ENCODE results near the gene PDE3B.
"Not testable (repeated sequence)": the region's sequence is repeated elsewhere in the genome, so short reads cannot be mapped to it uniquely, and the experiment has no call there.

The PDE3B gene

GRCh38 chr11:14643697-14644225 lies at the start of gene PDE3B:
Gene PDE3B, plus strand, starts transcription at chr11:14643804. Its CDS starts 272 bp downstream, at chr11:14644076.
- peak; percentile 64 to 71 for DNase-seq

DNA sequence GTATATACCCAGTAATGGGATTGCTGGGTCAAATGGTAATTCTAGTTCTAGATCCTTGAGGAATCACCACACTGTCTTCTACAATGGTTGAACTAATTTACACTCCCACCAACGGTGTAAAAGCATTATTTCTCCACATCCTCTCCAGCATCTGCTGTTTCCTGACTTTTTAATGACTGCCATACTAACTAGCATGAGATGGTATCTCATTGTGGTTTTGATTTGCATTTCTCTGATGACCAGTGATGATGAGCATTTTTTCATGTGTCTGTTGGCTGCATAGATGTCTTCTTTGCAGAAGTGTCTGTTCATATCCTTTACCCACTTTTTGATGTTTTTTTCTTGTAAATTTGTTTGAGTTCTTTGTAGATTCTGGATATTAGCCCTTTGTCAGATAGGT lies 48.3 kb upstream of the PDE3B start:
- DNase-seq = not testable (repeated sequence)

DNA sequence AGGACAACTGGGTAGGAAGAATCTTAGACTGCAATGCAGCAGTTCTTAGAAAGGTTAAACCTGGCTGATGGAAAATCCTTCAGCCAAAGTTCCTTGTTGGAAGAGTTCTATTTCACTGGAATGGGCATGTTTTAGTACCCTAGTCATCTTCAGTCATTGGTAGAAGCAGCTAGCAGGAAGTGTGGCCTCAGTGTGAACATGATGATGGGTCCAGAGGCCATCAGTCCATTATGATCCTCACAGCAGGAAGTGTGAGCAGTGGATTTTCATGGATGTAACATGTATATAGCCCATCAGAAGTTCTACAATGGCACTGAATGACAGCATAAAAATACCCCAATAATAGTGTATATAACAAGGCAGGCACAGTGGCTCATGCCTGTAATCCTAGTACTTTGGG lies 35.9 kb upstream of the PDE3B start:
- DNase-seq = no peak

- DNase-seq = no peak
Measured at GRCh38 chr11:14609902-14610301, 33.7 kb upstream of the PDE3B start.

GRCh38 chr11:14611939-14612338 lies 31.7 kb upstream of the PDE3B start:
- no peak for DNase-seq

- DNase-seq = no peak
Measured at GRCh38 chr11:14612694-14613093, 30.9 kb upstream of the PDE3B start.

GRCh38 chr11:14614091-14614622 lies 29.4 kb upstream of the PDE3B start:
- no peak for DNase-seq

DNA sequence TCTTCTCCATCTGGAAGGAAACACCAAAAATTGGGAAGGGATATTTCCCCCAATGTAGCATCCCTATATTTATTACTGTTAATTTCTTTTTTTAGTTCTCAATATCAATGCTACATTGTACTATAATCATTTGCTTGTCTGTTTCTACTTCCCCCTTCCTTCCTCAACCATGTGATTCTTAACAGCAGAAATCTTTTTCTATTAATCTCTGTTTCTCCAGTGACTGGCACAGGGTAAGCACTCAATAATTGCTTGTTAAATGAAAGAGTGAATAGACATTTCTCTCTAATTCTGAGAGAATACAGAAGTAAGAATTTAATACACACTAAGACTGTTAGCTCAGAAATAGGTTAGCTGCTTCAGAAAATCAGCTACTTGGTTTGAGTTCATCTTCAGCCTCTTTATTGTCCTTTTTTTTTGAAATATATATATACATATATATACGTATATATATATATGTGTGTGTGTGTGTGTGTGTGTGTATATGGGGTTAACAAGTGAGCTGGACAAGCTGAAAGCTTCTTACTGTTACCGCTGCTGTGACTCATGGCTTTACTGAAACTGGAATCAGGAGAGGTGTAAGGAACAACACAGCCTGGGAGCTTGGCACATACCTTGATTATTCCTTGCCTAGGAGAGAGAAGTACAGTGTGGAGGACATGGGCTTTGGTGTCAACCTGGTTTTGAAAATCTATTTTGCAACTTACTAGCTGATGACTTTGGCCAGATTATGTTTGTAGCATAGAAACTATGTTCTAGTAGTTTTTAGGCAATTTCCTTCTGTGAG lies 26.2 kb upstream of the PDE3B start:
- DNase-seq = no peak

GRCh38 chr11:14618060-14618459 lies 25.5 kb upstream of the PDE3B start:
- DNase-seq = no peak

DNA sequence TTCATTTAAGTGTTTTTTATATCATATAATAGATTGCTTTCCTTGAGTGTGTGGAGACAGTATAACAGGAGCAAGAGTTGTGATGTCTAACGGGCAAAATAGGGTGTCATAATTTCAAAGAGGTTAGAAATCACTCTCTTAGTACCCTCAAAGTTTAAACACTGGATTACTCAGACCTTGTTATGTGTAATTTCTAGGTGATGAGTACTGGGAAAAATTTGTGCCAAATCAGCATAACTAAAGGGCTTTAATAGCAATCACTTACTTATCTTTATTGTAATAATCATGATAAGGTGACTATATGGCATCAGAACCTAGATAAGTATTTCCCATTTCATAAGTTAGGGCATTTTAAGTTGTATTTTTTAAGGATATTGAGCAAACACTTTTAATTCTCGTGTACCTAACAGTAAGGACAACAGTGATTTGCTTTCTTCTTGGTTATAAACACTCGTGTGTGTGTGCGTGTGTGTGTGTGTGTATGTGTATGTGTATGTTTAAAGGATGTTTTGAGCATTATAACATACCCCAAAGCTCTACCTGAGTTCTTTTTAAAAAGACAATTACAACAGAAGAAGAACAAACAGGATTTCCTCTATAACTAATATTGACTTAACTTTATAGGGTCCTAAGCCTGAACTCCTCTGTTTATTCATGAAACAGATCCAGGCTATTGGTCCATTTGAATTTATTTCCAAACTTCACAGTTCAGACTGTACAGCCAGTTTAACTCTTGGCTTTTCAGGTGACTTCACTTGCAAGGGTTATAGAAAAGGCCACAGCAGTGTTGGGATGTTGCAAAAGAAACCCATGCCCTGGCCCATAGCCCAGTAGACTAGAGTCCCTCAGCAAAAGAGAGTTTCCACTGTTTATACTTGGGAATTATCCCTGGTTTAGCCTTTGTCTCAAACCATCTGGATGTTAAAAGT lies 23.7 kb upstream of the PDE3B start:
- no peak for DNase-seq

DNA sequence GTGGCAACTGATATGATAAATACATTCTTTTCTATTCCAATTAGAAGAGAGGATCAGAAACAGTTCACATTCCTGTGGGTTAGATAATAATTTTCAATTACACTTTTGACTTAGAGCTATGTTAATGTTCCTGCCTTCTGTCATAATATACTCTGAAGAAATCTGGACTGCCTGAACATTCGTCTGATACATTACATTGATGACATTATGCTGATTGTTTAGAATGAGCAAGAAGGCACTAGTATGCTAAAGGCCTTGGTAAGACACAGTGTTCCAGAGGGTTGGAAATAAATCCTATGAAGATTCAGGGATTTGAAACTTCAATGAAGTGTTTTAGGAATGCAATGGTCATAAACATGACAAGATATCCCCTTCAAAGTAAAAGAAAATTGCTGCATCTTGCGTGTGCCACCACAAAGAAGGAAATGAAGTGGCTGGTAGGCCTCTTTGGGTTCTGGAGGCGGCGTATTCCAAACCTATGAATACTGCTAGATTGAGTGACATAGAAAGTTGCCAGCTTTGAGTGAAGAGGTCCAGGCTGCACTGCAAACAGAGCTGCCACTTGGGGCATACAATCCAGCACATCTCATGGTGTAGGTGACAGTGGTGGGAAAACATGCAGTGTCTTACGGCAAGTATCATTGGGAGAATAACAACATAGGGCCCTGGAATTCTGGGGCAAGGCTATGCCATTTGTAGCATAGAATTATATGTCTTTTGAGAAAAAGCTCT lies 21.2 kb upstream of the PDE3B start:
- no peak for DNase-seq

DNA sequence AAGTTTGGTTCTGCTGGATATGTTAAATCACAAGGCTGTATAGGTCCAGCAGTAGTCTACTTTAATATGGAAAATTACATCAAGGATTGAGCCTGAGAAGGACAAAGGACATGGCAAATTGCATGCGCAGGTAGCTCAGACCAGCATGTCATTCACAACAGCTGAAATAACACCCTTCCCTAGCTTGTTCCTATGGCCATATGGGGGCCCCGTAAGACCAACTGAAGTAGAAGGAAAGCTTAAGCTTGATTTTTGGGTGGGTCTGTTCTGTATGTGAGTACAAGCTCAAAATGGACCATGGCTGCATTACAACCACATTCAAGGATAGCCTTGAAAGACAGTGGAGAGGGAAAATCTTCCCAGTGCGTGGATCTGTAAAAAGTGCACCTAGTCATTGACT lies 20.6 kb upstream of the PDE3B start:
- no peak for DNase-seq

GRCh38 chr11:14625586-14626205 lies 17.9 kb upstream of the PDE3B start:
- DNase-seq = no peak

GRCh38 chr11:14626650-14627049 lies 17.0 kb upstream of the PDE3B start:
- DNase-seq = no peak

- not testable (repeated sequence) for DNase-seq
Measured at GRCh38 chr11:14633506-14634224, 9.9 kb upstream of the PDE3B start.

DNA sequence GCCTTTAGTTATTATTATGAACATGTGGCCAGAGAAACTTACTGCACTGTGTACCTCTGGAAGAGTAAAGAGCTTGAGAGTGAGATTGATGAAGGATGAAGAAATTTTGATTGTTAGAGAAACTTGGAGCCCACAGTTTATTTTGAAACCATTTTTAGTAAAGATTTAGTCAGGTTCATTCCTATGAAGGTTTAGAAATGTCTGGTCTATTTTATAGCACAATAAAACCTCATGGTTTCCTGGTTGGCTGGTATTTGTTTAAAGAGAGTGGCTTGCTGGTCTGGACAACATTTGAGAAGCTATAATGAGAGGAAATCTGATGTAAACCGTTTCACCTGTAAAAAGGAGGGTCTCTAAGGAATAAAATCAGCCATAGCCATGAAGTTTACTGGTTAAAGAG lies 8.8 kb upstream of the PDE3B start:
- no peak for DNase-seq

DNA sequence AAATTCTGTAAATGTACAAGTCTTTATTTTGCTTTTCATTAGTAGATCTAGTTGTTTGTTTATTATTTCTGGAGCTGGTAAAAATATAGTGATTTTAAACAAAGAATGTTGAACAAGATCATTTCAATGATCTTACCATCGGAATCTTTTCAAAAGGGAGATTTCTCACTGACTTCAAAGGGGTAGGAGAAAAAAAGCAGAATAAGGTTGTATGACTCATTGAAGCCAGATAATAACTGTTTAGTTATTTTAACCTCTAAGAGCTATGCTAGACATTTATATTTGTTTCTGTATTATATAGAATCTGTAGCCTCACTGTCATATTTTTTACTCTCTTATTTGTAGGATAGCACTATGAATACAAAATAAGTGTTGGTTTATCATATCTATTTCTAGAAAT lies 8.1 kb upstream of the PDE3B start:
- DNase-seq = no peak

DNA sequence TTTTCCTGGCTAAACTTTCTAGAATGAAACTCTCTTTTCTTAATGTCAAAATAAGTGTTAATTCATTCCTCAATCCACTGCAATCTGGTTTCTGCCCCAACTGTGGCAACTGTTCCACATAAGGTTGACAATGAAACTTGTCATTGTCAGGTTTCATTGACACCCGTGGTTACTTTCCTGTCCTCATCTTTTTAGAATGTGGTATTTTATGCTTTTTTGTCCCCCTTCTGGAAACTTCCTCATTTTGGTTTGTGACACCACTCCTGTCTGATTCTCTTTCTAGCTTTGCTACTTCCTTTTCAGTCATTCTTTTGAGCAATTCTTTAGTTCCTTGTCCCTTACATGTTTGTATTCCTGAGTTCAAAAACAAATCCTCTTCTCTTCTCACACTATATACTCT lies 7.5 kb upstream of the PDE3B start:
- no peak for DNase-seq

- no peak for DNase-seq
Measured at GRCh38 chr11:14637868-14638409, 5.7 kb upstream of the PDE3B start.

DNA sequence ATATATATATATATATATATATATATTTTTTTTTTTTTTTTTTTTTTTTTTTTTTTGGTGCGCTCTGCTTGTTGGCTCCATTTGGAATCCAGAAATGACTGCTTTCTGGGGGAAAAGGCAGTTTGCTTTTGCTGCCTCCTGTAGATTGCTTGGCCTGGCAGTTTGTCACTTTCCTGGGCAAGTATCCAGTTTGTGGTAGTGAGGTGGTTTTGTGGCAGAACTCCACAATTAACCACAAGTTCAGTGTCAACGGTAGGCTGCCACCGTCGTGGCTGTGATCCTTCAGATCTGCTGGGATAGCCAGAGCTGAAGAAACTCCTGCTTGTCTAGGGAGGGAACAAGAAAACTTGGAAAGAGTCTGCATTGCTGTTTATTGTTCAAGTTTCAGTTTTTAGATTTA lies 5.0 kb upstream of the PDE3B start:
- no peak for DNase-seq

DNA sequence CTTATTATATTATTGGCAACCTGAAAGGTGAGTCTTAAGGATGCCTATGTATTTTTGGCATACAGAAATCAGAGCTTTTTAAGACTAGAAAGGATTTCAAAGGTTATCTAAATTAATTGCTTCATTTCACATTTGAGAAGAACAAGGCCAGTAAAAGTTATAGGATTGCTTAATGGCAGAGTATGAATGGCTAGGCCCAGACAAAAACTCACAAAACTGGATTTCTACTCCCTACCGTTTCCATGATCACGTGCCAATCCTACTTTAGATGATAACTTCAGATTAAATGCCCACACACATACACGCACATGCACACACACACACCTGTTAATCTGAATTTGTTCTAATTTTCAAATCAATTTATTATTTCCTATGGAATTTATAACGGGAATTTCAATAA lies 1.8 kb upstream of the PDE3B start:
- no peak for DNase-seq
